Keratinocyte (primary cell): ENCODE measurements around the gene B3GNT4. TPM values are rescaled to one million over a fixed set of nuclear protein-coding genes. Genes with fewer than 3 reads are reported as not detected.

ENCODE experiments used
- DNase-seq: peaks from one replicate; pipeline ENCODE4 v3.0.0-alpha.2; 2011; ENCODE audit warnings: low read depth, missing footprints, low spot score
- FAIRE-seq: peaks from 2 replicates; lab custom pipeline; 2011; peaks lifted over from hg19 to GRCh38; lab: Jason Lieb, UNC
- H2AFZ ChIP-seq: 2 replicates; pipeline ENCODE4 v1.6.0; 2012; ENCODE audit warnings: low read length, control low read depth, inconsistent platforms; ENCODE audit not compliant: control insufficient read depth
- H3K27ac ChIP-seq: 2 replicates; pipeline ENCODE4 v1.5.1; 2011; ENCODE audit warnings: low read length; ENCODE audit not compliant: control insufficient read depth, insufficient read depth
- H3K27me3 ChIP-seq: 3 replicates; pipeline ENCODE4 v1.6.0; 2011; ENCODE audit warnings: low read length; ENCODE audit not compliant: control insufficient read depth, insufficient read depth; ENCODE audit errors: extremely low read depth
- H3K36me3 ChIP-seq, 2 experiments: 2 replicates in 1 of 2; 3 replicates in 1 of 2; pipeline ENCODE4 v1.5.1; 2011; ENCODE audit warnings: low read length in 2 of 2, mild to moderate bottlenecking in 1 of 2; ENCODE audit not compliant: control insufficient read depth in 2 of 2, insufficient read depth in 2 of 2; ENCODE audit errors: extremely low read depth in 1 of 2
- H3K4me1 ChIP-seq: 3 replicates; pipeline ENCODE4 v1.5.1; 2011; ENCODE audit warnings: low read length; ENCODE audit not compliant: control insufficient read depth, insufficient read depth; ENCODE audit errors: extremely low read depth
- H3K4me2 ChIP-seq: 3 replicates; pipeline ENCODE4 v1.6.0; 2011; ENCODE audit warnings: low read depth, low read length; ENCODE audit not compliant: control insufficient read depth, insufficient read depth; ENCODE audit errors: extremely low read depth
- H3K4me3 ChIP-seq, 3 experiments: fragments of 200-600 bp in 1 of 3; sonication (generic) in 1 of 3; 2 replicates in 2 of 3; 3 replicates in 1 of 3; pipeline ENCODE4 v1.5.1; 2011 to 2016; ENCODE audit warnings: low read length in 3 of 3, mild to moderate bottlenecking in 3 of 3, control low read depth in 2 of 3, inconsistent platforms in 1 of 3, low read depth in 1 of 3, mixed read lengths in 1 of 3, mixed run types in 1 of 3, moderate library complexity in 1 of 3; ENCODE audit not compliant: control insufficient read depth in 2 of 3, insufficient read depth in 2 of 3; ENCODE audit errors: extremely low read depth in 1 of 3
- H3K79me2 ChIP-seq: 2 replicates; pipeline ENCODE4 v1.6.0; 2012; ENCODE audit warnings: low read length; ENCODE audit not compliant: control insufficient read depth, insufficient read depth
- H3K9ac ChIP-seq: 3 replicates; pipeline ENCODE4 v1.6.0; 2011; ENCODE audit warnings: low read length; ENCODE audit not compliant: control insufficient read depth, insufficient read depth; ENCODE audit errors: extremely low read depth
- H3K9me1 ChIP-seq: 3 replicates; pipeline ENCODE4 v1.6.0; 2011; ENCODE audit warnings: low read length; ENCODE audit not compliant: control insufficient read depth, insufficient read depth; ENCODE audit errors: extremely low read depth
- H3K9me3 ChIP-seq: 2 replicates; pipeline ENCODE4 v1.5.1; 2012; ENCODE audit warnings: low read depth, low read length; ENCODE audit not compliant: control insufficient read depth
- H4K20me1 ChIP-seq: 3 replicates; pipeline ENCODE4 v1.6.0; 2011; ENCODE audit warnings: low read length; ENCODE audit not compliant: control insufficient read depth, insufficient read depth; ENCODE audit errors: extremely low read depth
- EZH2 ChIP-seq: IDR thresholded peaks from one replicate; pipeline ENCODE4 v1.6.1; 2012; ENCODE audit warnings: inconsistent platforms, mild to moderate bottlenecking, low read length, moderate library complexity
- dilution Hi-C: fragments of 300-500 bp; cut with MboI; formaldehyde crosslinking; loops from one replicate; pipeline ENCODE4 v1.7.0; 2020; ENCODE audit warnings: low sequenced_read_pairs; ENCODE audit not compliant: extremely low pct_ligation_motif_present
- polyA plus RNA-seq, 5 experiments: library from polyadenylated mRNA; depleted of rRNA in 3 of 5; stranded (reverse) in 3 of 5; stranded (forward) in 1 of 5; unstranded in 1 of 5; fragments of >200 nt; gene quantifications; 1 replicate in 1 of 5; 2 replicates in 3 of 5; 3 replicates in 1 of 5; pipeline versions ENCODE4 v1.2.1 to v1.2.3, GENCODE V29; 2011 to 2012; ENCODE audit warnings: missing spikeins in 2 of 5, low read depth in 1 of 5, low replicate concordance in 1 of 5
- TF ChIP-seq, protein P1 (sequence below), 3 experiments: IDR thresholded peaks in 1 of 3; conservative IDR thresholded peaks in 1 of 3; optimal IDR thresholded peaks in 1 of 3; 2 replicates in 2 of 3; 3 replicates in 1 of 3; pipeline versions ENCODE3 to v1.5.1; 2011; ENCODE audit warnings: low read length in 3 of 3, mild to moderate bottlenecking in 3 of 3, moderate library complexity in 2 of 3, control low read depth in 1 of 3, inconsistent platforms in 1 of 3; ENCODE audit not compliant: insufficient read depth in 2 of 3; ENCODE audit errors: extremely low read depth in 1 of 3

Gene B3GNT4
- polyA plus RNA-seq, 1 donor (not counting 4 experiments of a cell fraction or from before 2014, with no cell fraction given): 1.7 TPM

DNA sequence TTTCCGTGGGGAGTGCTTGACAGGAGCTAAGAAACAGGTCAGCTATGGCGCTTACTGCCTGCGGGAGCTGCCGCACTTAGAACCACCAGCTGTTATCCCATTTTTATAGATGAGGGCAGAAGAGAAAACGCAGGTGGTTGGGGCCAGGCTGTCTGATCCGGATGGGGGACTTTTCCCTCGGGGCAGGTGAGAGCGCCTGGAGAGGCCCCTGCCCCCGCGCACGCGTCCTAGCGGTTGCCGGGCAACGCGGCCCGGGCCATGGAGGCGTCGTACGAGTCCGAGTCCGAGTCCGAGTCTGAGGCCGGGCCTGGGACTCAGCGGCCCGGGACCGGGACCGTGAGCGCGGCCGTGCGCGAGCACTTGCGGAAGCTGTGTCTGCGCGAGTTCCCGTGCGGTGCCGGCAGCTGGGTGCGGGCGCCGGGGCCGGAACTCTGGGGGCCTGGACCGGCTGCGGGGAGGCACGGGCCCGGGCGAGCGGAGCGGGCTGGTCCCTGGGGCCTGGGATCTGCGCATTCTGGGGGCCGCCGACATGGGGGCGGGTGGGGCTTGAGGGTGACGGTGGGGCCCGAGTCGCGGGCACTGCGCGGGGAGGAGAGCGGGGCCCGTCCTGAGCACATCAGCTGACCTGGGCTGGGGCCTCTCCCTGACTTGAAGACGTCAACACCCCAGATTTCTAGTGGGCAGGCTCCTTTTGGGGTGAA lies 20.5 kb upstream of the B3GNT4 start, which contains the start of gene LRRC43:
Gene LRRC43, plus strand, starts transcription at position 237 of the 701 bp plus-strand sequence. Its CDS starts 22 bp downstream, at position 259.
- Histone ChIP-seq H3K4me1 (peaks cover 12% of the 10 kb centered on the region), H3K27me3 (no peaks in the 10 kb centered on the region), H2AFZ (peak within 1 kb of the TSS; percentile 66), H3K9ac (peak within 1 kb of the TSS; percentile 44), H3K4me2 (peak within 1 kb of the TSS; percentile 81), H3K9me3 (no peaks in the 10 kb centered on the region), H3K9me1 (no peaks in the 10 kb centered on the region), H3K79me2 (no peaks in the 10 kb centered on the region), H3K27ac (no peak within 1 kb of the TSS), H4K20me1 (no peaks in the 10 kb centered on the region), H3K4me3 (peak within 1 kb of the TSS; percentile 33 to 63 (median 57)), H3K36me3 (no peaks in the 10 kb centered on the region)
- dilution Hi-C loops: no loop called here
- FAIRE-seq (no peak), DNase-seq (no peak)
- TF ChIP-seq, protein P1, sequence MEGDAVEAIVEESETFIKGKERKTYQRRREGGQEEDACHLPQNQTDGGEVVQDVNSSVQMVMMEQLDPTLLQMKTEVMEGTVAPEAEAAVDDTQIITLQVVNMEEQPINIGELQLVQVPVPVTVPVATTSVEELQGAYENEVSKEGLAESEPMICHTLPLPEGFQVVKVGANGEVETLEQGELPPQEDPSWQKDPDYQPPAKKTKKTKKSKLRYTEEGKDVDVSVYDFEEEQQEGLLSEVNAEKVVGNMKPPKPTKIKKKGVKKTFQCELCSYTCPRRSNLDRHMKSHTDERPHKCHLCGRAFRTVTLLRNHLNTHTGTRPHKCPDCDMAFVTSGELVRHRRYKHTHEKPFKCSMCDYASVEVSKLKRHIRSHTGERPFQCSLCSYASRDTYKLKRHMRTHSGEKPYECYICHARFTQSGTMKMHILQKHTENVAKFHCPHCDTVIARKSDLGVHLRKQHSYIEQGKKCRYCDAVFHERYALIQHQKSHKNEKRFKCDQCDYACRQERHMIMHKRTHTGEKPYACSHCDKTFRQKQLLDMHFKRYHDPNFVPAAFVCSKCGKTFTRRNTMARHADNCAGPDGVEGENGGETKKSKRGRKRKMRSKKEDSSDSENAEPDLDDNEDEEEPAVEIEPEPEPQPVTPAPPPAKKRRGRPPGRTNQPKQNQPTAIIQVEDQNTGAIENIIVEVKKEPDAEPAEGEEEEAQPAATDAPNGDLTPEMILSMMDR (optimal IDR thresholded peaks at IDR 0.05 in 1 of 3, IDR thresholded peaks at IDR 0.05 in 1 of 3, conservative IDR thresholded peaks at IDR 0.05 in 1 of 3; ENCODE audit: extremely low read depth in 1 of 3, insufficient read depth in 2 of 3, low read length in 3 of 3): no peak

DNA sequence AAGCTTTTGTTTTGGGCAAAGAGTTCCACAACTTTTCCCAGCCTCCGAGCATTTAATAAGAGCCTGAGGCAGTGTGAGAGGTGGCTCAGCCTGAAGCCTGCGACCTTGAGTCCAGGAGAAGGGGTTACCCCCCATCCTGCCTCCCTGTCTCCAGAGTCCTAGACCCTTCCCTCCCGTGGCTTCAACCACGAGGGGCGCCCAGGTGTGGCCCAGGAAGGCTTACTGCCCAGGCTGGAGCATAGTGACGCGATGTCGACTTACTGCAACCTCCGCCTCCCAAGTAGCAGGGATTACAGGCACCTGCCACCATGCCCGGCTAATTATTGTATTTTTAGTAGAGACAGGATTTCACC lies 19.9 kb upstream of the B3GNT4 start:
- no peak for TF ChIP-seq EZH2
- TF ChIP-seq, protein P1 (optimal IDR thresholded peaks at IDR 0.05 in 1 of 3, IDR thresholded peaks at IDR 0.05 in 1 of 3, conservative IDR thresholded peaks at IDR 0.05 in 1 of 3; ENCODE audit: extremely low read depth in 1 of 3, insufficient read depth in 2 of 3, low read length in 3 of 3): no peak
- H3K79me2 ChIP-seq: no peaks in the 10 kb centered on the region
- no peaks in the 10 kb centered on the region for H4K20me1 ChIP-seq
- FAIRE-seq (no peak), DNase-seq (no peak)
- H3K27ac ChIP-seq: no peak overlapping the region
- peak overlapping the region in 1 of 3 experiments; percentile 57 for H3K4me3 ChIP-seq
- no peaks in the 10 kb centered on the region for H3K36me3 ChIP-seq
- H3K4me2 ChIP-seq: peak overlapping the region; percentile 81
- H3K4me1 ChIP-seq: peaks cover 12% of the 10 kb centered on the region
- dilution Hi-C loops: no loop called here
- no peak overlapping the region for H3K9ac ChIP-seq
- H3K27me3 ChIP-seq: no peaks in the 10 kb centered on the region
- H3K9me1 ChIP-seq: no peaks in the 10 kb centered on the region
- H2AFZ ChIP-seq: peak overlapping the region; percentile 42
- H3K9me3 ChIP-seq: no peaks in the 10 kb centered on the region
